Measurements from ENCODE around the gene TUBGCP3. TPM values are rescaled to one million over a fixed set of nuclear protein-coding genes. Genes with fewer than 3 reads are reported as not detected.
A peak's percentile ranks its signal among the peaks of the same experiment; 100 is the strongest.

The TUBGCP3 gene
- total RNA-seq, 2 donors from 2014 or later: 21.5 to 27.3 TPM

DNA sequence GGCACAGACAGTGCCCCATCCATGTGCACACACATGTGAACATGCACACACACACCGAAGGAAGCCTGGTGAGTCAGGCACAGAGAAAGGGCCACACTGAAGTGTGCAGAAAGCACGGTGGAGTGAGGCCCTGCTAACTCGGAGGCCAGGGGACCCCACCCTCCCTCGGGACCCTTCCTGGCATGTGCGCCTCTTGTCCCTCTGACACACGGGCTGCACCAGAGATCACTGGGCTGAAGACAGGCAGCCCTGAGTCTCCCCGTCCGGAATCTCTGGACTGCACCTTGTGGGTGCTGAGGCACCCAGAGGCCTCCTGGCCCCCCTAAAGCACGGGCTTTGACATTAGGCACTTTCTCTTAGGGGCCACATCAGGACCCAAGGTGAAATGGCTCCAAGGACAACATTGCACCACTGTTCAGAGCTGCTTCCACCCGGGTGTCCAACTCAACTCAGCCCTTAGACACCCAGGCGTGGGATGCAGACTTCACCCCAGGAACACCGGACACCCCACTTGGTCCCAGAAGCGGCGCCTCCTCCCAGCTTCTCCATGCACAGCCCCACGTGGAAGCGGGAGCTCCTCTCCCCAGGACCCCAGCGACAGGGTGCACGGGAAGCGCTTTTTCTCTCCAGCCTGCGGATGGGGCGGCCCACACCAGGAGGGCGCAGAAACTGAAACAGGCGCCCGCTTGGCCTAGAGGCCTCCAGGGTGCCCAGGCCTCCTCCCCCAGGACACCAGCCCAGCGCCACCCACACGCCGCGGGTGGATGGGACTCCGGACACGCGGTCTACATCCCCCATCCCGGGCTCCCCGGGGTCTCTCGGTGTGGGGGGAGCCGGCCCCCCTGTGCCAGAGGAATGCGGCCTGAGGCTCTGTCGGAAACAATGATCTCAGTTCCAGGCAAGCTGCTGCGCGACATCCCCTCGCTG lies 121.6 kb downstream of the TUBGCP3 start:
- ATAC-seq (no peak), DNase-seq (no peak)
- intact Hi-C loops (cut with DNase I, micrococcal nuclease): no loop called here

DNA sequence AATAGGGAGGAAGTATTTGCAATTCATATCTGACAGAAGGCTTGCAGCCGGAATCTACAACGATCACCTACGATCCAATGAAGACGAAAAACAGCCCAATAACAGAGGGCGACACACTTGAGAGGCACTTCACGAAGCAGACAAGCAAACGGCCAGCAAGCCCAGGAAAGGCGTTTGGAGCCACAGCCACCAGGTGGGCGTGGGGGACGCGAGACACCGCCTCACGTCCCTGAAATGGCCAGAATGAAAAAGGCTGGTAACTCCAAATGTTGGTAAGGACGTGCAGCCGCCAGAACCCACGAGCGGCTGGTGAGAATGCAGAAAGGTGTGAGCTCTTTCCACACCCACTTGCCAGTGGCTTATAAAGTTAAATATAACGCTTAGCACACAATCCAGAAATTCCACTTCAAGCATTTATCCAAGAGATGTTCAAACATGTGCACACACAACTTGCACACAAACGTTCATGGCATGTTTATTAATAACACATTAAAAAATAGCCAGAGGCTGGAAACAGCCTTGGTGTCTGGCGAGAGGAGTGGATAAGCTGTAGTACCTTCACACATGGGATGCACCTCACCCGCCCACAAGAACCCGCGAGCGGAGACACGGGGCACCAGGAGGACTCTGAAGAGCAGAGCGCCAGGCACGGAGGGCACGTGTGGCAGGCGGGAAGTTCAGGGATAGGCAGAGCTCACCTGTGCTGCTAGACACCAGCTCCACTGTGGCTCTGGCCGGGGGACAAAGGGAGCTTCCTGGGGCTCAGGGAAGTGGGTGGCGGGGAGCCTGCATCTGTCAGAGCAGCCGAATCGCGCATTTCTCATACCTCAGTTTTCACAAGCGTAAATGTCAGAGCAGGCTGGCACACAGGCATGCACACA lies 122.5 kb downstream of the TUBGCP3 start:
- no peak for ATAC-seq
- no peak for DNase-seq
- intact Hi-C loops (cut with DNase I, micrococcal nuclease): no loop called here

DNA sequence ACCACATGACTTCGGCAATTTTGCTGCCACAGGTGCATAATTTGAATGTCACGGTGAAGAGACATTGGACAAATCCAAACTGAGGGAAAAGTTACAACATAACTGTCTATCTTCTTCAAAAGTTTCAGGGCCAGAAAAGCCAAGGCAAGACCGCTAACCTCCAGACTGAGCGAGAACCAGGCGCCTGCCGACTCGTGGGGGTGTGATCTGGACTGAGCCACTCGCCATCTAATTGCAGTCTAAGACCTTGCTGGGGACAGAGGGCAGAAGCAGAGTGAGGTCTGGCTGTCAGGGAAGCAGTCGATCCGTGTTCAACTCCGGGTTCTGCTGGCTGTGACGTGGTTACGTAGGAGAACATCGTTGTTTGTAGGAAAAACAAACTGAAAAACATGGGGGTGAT lies 123.2 kb downstream of the TUBGCP3 start:
- no peak for DNase-seq
- ATAC-seq: no peak
- intact Hi-C loops (cut with DNase I, micrococcal nuclease): no loop called here

DNA sequence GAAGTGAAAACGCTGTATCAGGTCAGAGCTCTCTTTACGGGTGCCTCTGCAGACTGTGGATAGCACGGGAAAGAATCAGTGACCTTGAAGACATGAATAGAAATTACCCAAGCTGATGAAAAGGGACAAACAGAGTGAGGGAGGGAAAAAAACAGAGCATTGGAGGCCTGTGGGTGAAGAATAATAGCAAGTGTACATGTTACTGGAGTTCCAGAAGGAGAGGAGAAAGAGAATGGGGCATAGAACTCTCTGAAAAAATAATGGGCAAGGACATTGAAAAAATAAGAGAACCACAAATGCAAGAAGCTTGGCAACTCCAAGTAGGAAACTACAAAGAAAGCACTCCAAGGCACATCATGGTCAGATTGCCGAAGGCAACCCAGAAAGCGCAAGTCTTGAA lies 125.5 kb downstream of the TUBGCP3 start:
- intact Hi-C loops (cut with DNase I, micrococcal nuclease): no loop called here
- ATAC-seq (no peak), DNase-seq (no peak)

DNA sequence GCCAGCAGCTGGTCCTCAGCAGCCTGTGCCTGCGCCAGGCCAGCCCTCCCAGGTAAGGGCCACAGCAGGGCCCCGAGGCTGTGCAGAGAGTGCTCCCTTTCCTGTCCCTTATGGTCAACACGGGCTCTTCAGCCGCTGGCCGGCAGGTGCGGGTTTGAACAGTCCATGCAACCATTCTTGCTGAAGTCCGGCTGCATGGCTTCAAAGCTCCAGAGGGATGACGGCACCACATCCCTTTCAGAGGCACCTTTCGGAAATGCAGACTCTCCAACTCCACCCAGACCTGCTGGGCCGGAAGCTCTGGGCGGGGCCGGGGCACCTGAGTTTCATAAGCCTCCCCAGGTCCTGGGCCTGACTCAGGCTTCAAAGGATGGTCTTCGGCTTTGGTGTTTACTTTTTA lies 130.5 kb downstream of the TUBGCP3 start:
- intact Hi-C loops (cut with DNase I, micrococcal nuclease): no loop called here
- no peak for ATAC-seq
- no peak for DNase-seq

DNA sequence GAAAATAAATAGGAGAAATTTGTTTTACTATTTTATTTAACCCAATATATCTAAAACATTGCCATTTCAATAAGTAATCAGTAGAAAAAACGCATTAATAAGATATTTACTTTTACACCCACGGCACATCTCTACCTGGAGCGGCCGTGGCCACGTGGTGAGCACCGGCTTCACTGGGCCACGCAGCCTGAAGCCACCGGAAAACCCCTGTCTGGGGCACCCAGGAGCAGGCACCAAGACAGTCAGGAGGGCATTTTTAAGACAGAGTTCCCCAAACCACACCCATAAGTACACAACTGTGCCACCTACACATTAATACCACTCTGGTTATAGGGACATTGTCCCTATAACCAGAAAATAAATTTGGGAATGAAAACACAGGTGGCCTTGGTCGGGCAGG lies 130.9 kb downstream of the TUBGCP3 start:
- DNase-seq (no peak), ATAC-seq (no peak)
- intact Hi-C loops (cut with DNase I, micrococcal nuclease): no loop called here

DNA sequence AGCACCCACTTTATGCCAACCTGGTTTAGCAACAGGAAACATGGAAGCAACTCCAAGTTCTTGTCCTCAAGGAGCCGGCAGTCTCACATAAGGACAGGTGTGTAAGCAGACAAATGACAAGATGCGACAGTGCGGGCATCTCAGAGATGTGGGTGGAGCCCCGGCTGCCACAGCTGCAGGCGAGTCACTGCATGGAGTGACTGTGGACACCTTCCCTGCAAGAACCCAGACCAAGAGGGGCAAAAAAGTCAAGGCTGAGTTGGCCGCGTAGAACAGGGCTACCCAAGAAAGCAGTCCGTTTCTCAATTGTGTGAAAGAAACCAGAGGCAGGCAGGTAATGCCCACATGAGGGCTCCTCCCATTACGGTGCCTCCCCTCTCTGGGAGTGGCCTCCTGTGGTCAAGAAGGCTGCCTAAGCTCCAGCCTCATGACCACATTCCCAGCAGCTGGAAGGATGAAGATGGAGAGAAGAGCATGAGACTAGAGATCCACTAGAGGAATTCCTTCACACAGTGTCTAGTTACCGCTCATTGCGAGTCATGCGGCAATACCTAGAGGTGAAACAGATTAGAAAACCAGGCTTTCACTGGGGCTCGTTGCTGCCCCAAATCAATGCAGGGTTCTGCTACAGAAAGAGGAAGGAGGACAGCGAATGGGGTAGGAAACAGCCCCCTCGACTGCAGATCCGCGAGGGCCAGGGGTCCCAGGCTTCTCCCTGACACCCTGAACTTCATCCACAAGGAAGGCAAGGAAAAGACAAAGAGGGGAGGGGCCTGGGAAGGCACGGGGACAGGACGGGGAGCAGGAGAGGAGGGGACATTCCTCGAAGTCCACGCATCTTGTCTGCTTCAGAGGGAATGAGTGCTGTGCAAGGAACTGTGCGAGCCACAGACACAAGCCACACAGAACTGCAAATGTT lies 131.6 kb downstream of the TUBGCP3 start:
- ATAC-seq (no peak), DNase-seq (peak in 1 of 2 donors; percentile 12)
- intact Hi-C loops (cut with DNase I, micrococcal nuclease): no loop called here

DNA sequence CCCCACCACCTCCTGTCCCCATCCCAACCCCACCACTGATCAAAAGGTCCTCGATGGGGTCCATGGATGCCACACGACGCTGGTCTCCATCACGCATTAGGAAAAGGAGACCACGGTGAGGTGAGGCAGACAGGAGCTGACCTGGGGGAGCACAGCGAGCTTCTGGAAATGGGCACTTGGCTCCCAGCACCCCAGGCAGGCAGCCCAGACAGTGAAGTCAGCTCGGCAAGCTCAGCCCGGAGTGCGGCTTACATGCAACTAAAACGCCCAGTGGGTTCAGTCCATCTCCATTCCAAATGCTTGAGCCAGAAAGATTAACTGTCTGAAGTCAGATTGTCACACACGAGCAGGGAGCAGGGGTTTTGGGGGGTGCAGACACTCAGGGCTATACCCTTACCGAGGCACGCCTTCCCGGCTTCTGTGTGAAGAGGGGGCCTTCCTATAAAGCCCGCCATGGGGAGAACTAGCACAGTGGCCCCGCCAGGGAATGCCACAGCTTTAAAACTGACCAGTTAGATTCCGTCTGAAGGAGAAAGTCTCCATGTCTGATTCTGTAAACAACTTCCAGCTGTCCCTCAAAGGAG lies 132.4 kb downstream of the TUBGCP3 start:
- DNase-seq (no peak), ATAC-seq (no peak)
- intact Hi-C loops (cut with DNase I, micrococcal nuclease): no loop called here

DNA sequence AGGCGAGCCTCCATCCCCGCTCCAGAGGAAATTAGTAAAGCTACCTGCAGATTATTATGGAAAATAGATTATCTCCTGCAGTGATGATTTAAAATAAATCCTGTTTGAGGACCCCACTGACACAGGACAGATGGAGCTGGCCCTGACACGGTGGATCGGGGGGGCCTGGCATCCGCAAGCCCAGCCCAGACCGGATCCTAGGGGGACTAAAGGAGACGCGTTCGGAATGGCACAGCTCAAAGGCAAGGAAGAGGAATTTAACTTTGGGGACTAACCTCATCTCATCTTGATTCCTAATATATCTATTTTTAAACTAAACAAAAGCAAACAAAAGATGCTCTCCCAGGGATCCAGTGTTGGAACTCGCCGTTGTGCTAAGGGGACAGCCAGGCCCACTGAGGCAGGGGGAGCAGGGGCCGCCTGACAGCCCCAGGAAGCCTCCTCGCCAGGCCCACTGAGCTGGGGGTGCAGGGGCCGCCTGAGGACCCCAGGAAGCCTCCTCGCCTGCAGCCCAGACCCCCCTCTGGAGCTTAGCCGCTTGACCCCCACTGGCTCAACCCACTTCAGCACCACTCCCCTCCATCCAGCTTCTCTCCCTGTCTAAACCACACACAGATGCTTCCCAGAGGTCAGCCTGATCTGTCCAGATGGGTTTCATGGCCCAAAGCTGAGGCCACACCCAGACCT lies 133.2 kb downstream of the TUBGCP3 start:
- DNase-seq (no peak), ATAC-seq (no peak)
- intact Hi-C loops (cut with DNase I, micrococcal nuclease): no loop called here

DNA sequence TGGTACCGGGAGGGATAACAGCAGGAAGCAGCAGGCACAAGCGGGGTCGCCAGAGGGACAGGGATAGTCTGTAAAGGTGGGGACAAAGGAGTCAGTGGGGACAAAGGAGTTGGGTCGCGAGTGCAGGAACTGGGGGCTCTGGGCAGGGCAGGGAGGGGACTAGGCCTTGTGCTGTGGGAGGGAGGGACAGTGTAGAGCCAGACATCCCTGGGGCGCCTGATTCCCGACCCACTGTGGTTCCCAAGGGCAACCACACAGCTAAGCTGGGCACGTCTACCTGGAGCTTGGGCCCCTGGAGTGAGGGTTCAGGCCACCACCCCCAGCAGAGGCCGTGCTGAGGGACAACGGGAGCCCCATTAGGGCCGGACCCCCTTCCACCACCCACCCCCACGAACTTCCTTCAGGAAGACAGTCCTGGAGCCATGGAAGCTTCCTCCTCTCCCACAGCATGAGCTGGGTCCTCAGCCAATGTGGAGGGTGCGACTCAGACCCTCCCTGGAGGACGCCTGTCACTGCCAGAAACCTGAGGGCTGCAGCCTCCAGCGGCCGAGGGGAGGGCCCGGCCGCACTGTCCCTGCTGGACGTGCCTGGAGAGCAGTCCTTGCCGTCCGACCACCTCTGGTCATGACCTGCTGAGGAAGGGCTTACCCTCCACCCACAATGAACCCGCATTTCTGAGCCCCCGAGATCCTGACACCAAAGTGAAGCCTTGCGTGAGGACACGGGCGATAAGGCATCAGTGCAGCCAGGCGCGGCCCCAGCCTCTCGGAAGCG lies 133.9 kb downstream of the TUBGCP3 start:
- intact Hi-C loops (cut with DNase I, micrococcal nuclease): no loop called here
- no peak for ATAC-seq
- DNase-seq: no peak

DNA sequence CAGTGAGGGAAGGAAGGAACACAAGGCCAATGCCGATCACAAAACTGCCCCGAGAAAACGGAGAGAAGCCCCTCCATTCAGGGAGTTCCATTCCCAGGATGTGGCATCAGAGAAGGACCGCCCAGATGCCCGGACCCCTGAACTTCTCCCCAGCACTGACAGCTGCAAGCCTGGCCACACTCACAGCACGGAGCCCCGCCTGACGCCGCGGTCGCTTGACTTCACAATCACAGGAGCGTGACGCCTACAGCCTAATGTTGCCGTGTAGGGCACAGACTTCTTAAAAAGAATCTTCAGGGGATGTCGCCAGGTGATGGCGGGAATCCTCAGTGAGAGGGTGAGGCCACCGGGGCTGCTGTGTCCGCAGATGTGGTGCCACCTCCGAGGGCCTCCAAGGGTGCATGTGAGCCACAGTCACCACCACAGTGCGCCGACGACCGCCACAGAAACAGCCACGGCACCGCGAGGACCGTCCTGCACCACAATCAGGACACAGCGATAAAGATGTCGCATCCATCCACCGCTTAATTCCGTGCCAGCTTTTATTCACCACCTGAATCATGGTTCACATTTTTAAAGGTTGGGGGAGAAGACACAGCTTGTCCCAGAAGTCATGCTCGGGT lies 134.6 kb downstream of the TUBGCP3 start:
- intact Hi-C loops (cut with DNase I, micrococcal nuclease): no loop called here
- no peak for ATAC-seq
- no peak for DNase-seq

DNA sequence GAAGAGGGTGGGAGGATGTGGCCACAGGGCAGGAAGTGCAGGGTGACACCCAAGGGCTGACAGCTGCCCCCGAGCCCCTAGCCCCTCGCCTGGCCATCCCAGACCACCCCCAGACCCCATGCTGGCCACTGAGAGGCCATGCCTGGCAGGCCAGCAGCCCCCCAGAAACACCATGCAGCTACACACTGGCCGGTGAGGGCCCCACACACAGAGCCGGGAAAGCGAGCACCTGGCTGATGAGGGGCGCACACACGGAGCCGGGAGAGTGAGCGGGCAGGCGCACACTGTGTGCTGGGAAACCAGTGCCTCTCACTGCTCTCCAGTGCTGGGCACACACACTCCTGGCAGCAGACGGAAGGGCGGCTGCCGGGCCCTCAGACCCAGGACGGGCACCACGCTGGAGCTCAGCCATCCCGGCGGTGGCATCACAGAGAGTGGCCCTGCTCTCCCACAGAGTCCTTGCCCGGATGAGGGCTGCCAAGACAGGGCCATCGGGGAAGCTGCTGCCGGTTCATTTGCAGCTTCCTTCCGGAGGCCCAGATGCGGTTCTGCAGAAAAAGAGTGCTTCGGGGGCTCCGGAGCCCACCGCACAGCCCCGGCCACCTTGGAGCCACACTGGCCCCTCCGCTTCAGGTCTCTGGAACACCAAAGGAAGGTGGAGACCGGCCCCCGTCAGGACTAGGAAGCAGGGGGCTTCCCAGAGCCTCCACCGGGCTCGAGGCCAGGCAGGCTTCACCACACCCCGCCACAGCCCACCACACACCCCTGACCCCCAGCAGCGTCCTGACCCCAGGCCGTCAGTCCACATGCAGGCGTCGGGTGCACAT lies 135.4 kb downstream of the TUBGCP3 start:
- DNase-seq: no peak
- ATAC-seq: no peak
- intact Hi-C loops (cut with DNase I, micrococcal nuclease): no loop called here

DNA sequence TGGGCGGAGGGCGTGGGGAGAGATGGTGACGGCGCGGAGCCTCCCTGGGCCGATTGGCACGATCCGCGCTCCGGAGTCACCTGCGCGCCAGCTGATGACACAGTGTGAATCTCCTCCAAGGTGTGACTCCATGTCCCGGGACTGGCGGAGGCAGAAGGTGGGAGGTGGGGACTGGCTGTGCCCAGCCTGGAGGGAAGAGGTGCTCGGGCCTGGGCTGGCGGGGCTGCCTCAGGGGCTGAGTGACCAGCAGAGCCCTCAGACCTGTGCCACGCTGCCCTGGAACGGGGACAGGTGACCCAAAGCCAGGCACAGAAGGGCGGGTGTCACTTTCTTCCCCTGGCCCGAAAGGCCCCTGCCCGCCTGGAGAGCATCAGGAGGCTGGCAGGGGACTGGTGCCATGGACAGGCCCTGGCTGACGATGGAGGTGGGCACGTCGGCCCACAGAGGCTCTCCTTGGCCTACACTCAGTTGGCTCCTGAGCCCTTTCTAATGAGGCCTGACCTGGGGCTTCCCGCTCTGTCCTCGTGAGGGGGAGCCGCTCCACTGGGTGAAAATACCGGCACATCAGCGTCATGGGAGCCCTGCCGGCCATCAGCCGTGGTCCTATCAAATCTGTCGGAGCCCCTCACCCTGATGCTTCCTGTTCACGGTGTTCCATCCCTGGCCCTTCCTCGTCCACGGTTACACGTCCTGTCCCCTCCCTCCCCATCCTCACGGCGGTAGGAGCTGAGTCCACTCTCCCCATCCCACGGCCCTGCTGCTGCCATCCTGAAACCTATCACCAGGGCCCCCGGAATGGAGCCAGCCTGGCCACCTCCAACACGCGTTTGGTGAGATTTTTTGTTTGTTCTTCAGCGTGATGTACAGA lies 136.2 kb downstream of the TUBGCP3 start:
- ATAC-seq: no peak
- DNase-seq: no peak
- intact Hi-C loops (cut with DNase I, micrococcal nuclease): no loop called here

DNA sequence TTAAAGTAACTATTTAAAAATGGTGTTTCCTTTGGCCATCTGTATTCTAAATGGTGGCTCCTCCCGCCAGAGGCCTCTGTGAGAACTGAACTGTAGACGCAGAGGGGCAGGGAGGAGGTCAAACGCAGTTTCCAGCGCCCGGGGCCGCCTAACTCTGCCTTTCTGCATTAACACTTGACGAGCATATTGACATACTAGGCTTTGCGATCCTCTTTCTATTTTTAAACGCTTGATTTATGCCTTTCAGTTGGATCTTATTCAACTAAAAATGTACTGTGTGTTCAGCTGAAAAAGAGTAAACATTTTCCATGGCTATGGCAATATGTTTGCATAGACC lies 137.1 kb downstream of the TUBGCP3 start:
- intact Hi-C loops (cut with DNase I, micrococcal nuclease): no loop called here
- DNase-seq (no peak), ATAC-seq (no peak)

DNA sequence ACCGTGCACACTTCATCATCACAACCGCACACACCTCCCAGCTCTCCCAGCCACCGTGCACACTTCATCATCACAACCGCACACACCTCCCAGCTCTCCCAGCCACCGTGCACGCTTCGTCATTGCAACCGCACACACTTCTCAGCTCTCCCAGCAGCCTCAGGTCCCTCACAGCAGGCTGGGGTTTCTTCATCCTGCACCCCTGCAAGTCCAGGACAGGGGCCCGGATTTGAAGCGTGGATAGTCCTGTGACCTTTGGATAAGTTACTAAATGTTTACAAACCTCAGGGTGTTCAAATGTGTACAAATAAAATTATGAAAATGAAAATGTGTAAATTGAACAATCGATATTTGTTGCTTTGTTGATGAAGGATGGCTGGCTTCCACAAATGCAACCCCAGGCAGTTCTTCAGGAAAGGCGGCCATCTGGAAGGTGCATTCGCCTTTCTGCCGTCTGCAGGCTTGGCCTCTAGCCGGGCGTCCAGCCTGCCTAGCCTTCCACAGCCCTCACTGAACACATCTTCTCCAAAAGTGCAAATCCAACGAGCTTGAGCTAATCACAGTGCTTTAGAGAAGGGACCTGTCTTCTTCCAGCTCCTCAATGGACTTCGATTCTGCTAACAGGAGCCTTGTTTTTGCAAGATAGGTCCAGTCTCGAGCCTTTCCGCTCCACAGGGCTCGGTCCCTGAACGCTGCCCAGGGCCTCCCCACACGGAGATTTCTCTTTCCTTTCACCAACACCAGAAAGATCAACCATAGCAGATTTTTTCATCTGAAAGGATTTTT lies 137.6 kb downstream of the TUBGCP3 start:
- ATAC-seq (no peak), DNase-seq (no peak)
- intact Hi-C loops (cut with DNase I, micrococcal nuclease): no loop called here

Measured in left colon (tissue), 2 donors.